H1 (cell line): ENCODE results near the gene KCNQ2. TPM values are rescaled to one million over a fixed set of nuclear protein-coding genes. Genes with fewer than 3 reads are reported as not detected.

ENCODE experiments used
- CTCF ChIA-PET: fragments of 300-600 bp; sonication (Branson Sonifier 250); formaldehyde crosslinking; loops from one replicate; lab custom pipeline; 2021; ENCODE audit not compliant: partially characterized antibody; lab: Charles Lee
- POLR2A ChIA-PET: fragments of 300-600 bp; sonication (Branson Sonifier 250); formaldehyde crosslinking; loops from one replicate; lab custom pipeline; 2021; ENCODE audit warnings: inconsistent platforms; ENCODE audit not compliant: partially characterized antibody; lab: Charles Lee
- DNase-seq, 2 experiments: peaks; one replicate each; pipeline versions ENCODE4 v3.0.0 to v3.0.0-alpha.2; 2010 to 2022; ENCODE audit warnings: low spot score in 2 of 2, low read depth in 1 of 2, mixed read lengths in 1 of 2
- FAIRE-seq: peaks from 2 replicates; lab custom pipeline; 2011; peaks lifted over from hg19 to GRCh38; lab: Jason Lieb, UNC
- H2AFZ ChIP-seq: 2 replicates; pipeline ENCODE4 v1.8.1; 2012; ENCODE audit warnings: low read length, inconsistent platforms
- H2AK5ac ChIP-seq: 2 replicates; pipeline ENCODE4 v1.6.1; 2013; ENCODE audit warnings: low read depth, low read length
- H2BK120ac ChIP-seq: replicated peaks from 2 replicates; pipeline ENCODE3; 2013; ENCODE audit warnings: low read depth, low read length, inconsistent platforms
- H2BK12ac ChIP-seq: 2 replicates; pipeline ENCODE4 v1.6.1; 2013; ENCODE audit warnings: low read depth, low read length
- H2BK15ac ChIP-seq: 2 replicates; pipeline ENCODE4 v1.6.1; 2013; ENCODE audit warnings: low read length
- H2BK20ac ChIP-seq: 2 replicates; pipeline ENCODE4 v1.6.1; 2013; ENCODE audit warnings: low read length
- H2BK5ac ChIP-seq: 2 replicates; pipeline ENCODE4 v1.6.1; 2013; ENCODE audit warnings: low read depth, low read length
- H3K14ac ChIP-seq: 2 replicates; pipeline ENCODE4 v1.6.1; 2013; ENCODE audit warnings: inconsistent platforms; ENCODE audit not compliant: insufficient read length
- H3K18ac ChIP-seq: 2 replicates; pipeline ENCODE4 v1.6.1; 2013; ENCODE audit warnings: low read length; ENCODE audit errors: extremely low read depth
- H3K23ac ChIP-seq: 2 replicates; pipeline ENCODE4 v1.6.1; 2013; ENCODE audit warnings: inconsistent platforms; ENCODE audit not compliant: insufficient read length
- H3K23me2 ChIP-seq: 2 replicates; pipeline ENCODE4 v1.6.1; 2013; ENCODE audit warnings: low read depth, low read length
- H3K27ac ChIP-seq: 2 replicates; pipeline ENCODE4 v1.6.1; 2011; ENCODE audit warnings: low read depth, low read length, inconsistent platforms
- H3K27me3 ChIP-seq, 4 experiments: replicated peaks in 1 of 4; 1 replicate in 1 of 4; 2 replicates in 3 of 4; pipeline versions ENCODE4 v1.6.1 to v1.8.1; 2011 to 2013; ENCODE audit warnings: low read length in 3 of 4, mild to moderate bottlenecking in 3 of 4, inconsistent platforms in 2 of 4, mixed read lengths in 2 of 4, moderate library complexity in 1 of 4; ENCODE audit not compliant: control insufficient read depth in 3 of 4, insufficient read depth in 3 of 4; ENCODE audit errors: extremely low read depth in 1 of 4
- H3K36me3 ChIP-seq, 4 experiments: 2 replicates each; pipeline versions ENCODE4 v1.6.1 to v1.8.1; 2011 to 2013; ENCODE audit warnings: mild to moderate bottlenecking in 4 of 4, low read length in 3 of 4, moderate library complexity in 2 of 4, control low read depth in 1 of 4, inconsistent platforms in 1 of 4; ENCODE audit not compliant: insufficient read depth in 4 of 4, control insufficient read depth in 2 of 4
- H3K4ac ChIP-seq: replicated peaks from 2 replicates; pipeline ENCODE3; 2013; ENCODE audit warnings: low read length, low read depth, mixed read lengths, inconsistent platforms; ENCODE audit not compliant: insufficient read length
- H3K4me1 ChIP-seq, 4 experiments: replicated peaks in 1 of 4; 1 replicate in 1 of 4; 2 replicates in 3 of 4; pipeline versions ENCODE4 v1.6.1 to v1.8.1; 2011 to 2013; ENCODE audit warnings: low read length in 3 of 4, inconsistent platforms in 2 of 4, mixed read lengths in 1 of 4; ENCODE audit not compliant: insufficient read depth in 4 of 4, control insufficient read depth in 3 of 4
- H3K4me2 ChIP-seq, 2 experiments: 2 replicates each; pipeline versions ENCODE4 v1.6.1 to v1.8.1; 2011 to 2013; ENCODE audit warnings: low read depth in 2 of 2, low read length in 2 of 2, control low read depth in 1 of 2, inconsistent platforms in 1 of 2, mild to moderate bottlenecking in 1 of 2; ENCODE audit not compliant: insufficient read depth in 1 of 2
- H3K4me3 ChIP-seq, 4 experiments: fragments of 200-600, 300-600 bp in 1 of 4; sonication (generic), shearing (Covaris generic), sonication (Bioruptor Twin) in 1 of 4; 2 replicates each; pipeline versions ENCODE4 v1.5.1 to v1.8.1; 2011 to 2016; ENCODE audit warnings: low read length in 4 of 4, low read depth in 3 of 4, control low read depth in 2 of 4, inconsistent platforms in 2 of 4, mild to moderate bottlenecking in 2 of 4, mixed read lengths in 1 of 4, moderate library complexity in 1 of 4; ENCODE audit not compliant: insufficient read depth in 2 of 4; ENCODE audit errors: extremely low read depth in 1 of 4
- H3K56ac ChIP-seq: replicated peaks from 2 replicates; pipeline ENCODE3; 2013; ENCODE audit warnings: low read depth, mild to moderate bottlenecking, mixed read lengths, low read length, inconsistent platforms; ENCODE audit not compliant: insufficient read length
- H3K79me1 ChIP-seq: 2 replicates; pipeline ENCODE4 v1.6.1; 2013; ENCODE audit warnings: low read depth, low read length, control low read depth
- H3K79me2 ChIP-seq, 2 experiments: 2 replicates each; pipeline versions ENCODE4 v1.6.1 to v1.8.1; 2012 to 2013; ENCODE audit warnings: low read length in 2 of 2, mild to moderate bottlenecking in 2 of 2, inconsistent platforms in 1 of 2; ENCODE audit not compliant: insufficient read depth in 2 of 2, control insufficient read depth in 1 of 2
- H3K9ac ChIP-seq, 4 experiments: replicated peaks in 1 of 4; 1 replicate in 1 of 4; 2 replicates in 3 of 4; pipeline versions ENCODE4 v1.6.1 to v1.8.1; 2011 to 2013; ENCODE audit warnings: low read depth in 3 of 4, low read length in 3 of 4, control low read depth in 2 of 4, mild to moderate bottlenecking in 2 of 4, moderate library complexity in 2 of 4, inconsistent platforms in 1 of 4; ENCODE audit errors: extremely low read depth in 1 of 4
- H3K9me3 ChIP-seq, 2 experiments: 2 replicates each; pipeline versions ENCODE4 v1.6.1 to v1.8.1; 2012 to 2013; ENCODE audit warnings: mild to moderate bottlenecking in 2 of 2, moderate library complexity in 2 of 2, control low read depth in 1 of 2, inconsistent platforms in 1 of 2, low read depth in 1 of 2, low read length in 1 of 2, mixed read lengths in 1 of 2; ENCODE audit not compliant: insufficient read depth in 2 of 2
- H4K20me1 ChIP-seq, 2 experiments: replicated peaks in 1 of 2; 2 replicates each; pipeline versions ENCODE3 to v1.8.1; 2011 to 2013; ENCODE audit warnings: inconsistent platforms in 2 of 2, low read length in 2 of 2, mild to moderate bottlenecking in 1 of 2; ENCODE audit not compliant: insufficient read depth in 2 of 2, control insufficient read depth in 1 of 2
- H4K5ac ChIP-seq: 2 replicates; pipeline ENCODE4 v1.6.1; 2013; ENCODE audit warnings: low read length, low read depth, mixed read lengths, inconsistent platforms; ENCODE audit not compliant: insufficient read length
- H4K8ac ChIP-seq: 2 replicates; pipeline ENCODE4 v1.8.0; 2013; ENCODE audit warnings: mild to moderate bottlenecking, moderate library complexity, low read length, inconsistent platforms; ENCODE audit not compliant: insufficient read depth; ENCODE audit errors: extremely low read depth
- H4K91ac ChIP-seq: replicated peaks from 2 replicates; pipeline ENCODE3; 2013; ENCODE audit warnings: low read length, mixed read lengths, inconsistent platforms; ENCODE audit not compliant: insufficient read length
- ASH2L ChIP-seq: fragments of 200-600, 300-600 bp; sonication (generic); IDR thresholded peaks from one replicate; pipeline ENCODE4 v1.7.1; 2017; ENCODE audit warnings: low read length
- CBX5 ChIP-seq: fragments of 300-800, 300-1000 bp; sonication (generic); IDR thresholded peaks from 2 replicates; pipeline ENCODE4 v1.7.1; 2016; ENCODE audit warnings: antibody characterized with exemption, low read length, low read depth
- CHD2 ChIP-seq: IDR thresholded peaks from 2 replicates; pipeline ENCODE4 v1.6.1; 2012; ENCODE audit warnings: low read length, improper control_type of control experiment
- CTCF ChIP-seq, 3 experiments: IDR thresholded peaks; 1 replicate in 2 of 3; 2 replicates in 1 of 3; pipeline versions ENCODE4 v1.5.1 to v1.6.1; 2011; ENCODE audit warnings: low read length in 3 of 3, mild to moderate bottlenecking in 3 of 3, inconsistent platforms in 2 of 3, low read depth in 1 of 3, moderate library complexity in 1 of 3; ENCODE audit not compliant: insufficient read depth in 1 of 3; ENCODE audit errors: control extremely low read depth in 1 of 3
- JUND ChIP-seq: IDR thresholded peaks from 2 replicates; pipeline ENCODE4 v1.6.1; 2011; ENCODE audit warnings: mild to moderate bottlenecking, improper control_type of control experiment, low read length
- KDM1A ChIP-seq: fragments of 200-600, 300-600 bp; sonication (generic); IDR thresholded peaks from 2 replicates; pipeline ENCODE4 v1.7.1; 2016; ENCODE audit warnings: mild to moderate bottlenecking, low read length, borderline replicate concordance
- KDM4A ChIP-seq: IDR thresholded peaks from one replicate; pipeline ENCODE4 v1.7.1; 2012; ENCODE audit warnings: low read depth, mild to moderate bottlenecking, moderate library complexity, low read length, inconsistent platforms; ENCODE audit not compliant: severe bottlenecking
- SIN3A ChIP-seq, 2 experiments: IDR thresholded peaks in 1 of 2; conservative IDR thresholded peaks in 1 of 2; 2 replicates each; pipeline ENCODE4 v1.6.1; 2011 to 2012; ENCODE audit warnings: low read length in 2 of 2, improper control_type of control experiment in 1 of 2, low read depth in 1 of 2, mild to moderate bottlenecking in 1 of 2
- SIRT6 ChIP-seq: IDR thresholded peaks from one replicate; pipeline ENCODE4 v1.7.1; 2012; ENCODE audit warnings: low read length, inconsistent platforms
- WGBS, 2 experiments: shearing (Covaris generic) in 1 of 2; methylation state at CpG; one replicate each; pipeline versions ENCODE4 v1.1.6 to v1.1.7; 2013 to 2015; ENCODE audit warnings: low lambda C conversion rate in 2 of 2, mixed read lengths in 2 of 2, inconsistent platforms in 1 of 2, low coverage in 1 of 2, missing lambda C conversion rate in 1 of 2; ENCODE audit not compliant: insufficient replicate concordance in 2 of 2, insufficient coverage in 1 of 2, insufficient read length in 1 of 2; ENCODE audit errors: extremely low coverage in 1 of 2, missing lambda C conversion rate in 1 of 2; 5-methylcytosine and 5-hydroxymethylcytosine counted together
- polyA plus RNA-seq, 7 experiments: library from polyadenylated mRNA; depleted of rRNA in 3 of 7; stranded (reverse) in 5 of 7; unstranded in 2 of 7; fragments of >200 nt in 5 of 7; fragments of 200-250 nt in 2 of 7; gene quantifications; 1 replicate in 5 of 7; 2 replicates in 1 of 7; 4 replicates in 1 of 7; pipeline versions ENCODE4 v1.2.1 to v1.2.3, GENCODE V29; 2011 to 2013; ENCODE audit warnings: missing spikeins in 2 of 7, mixed read lengths in 2 of 7
- total RNA-seq: library from RNA; stranded (reverse); fragmentation: NEBNext Ultra II Directional; extraction: Animal tissue kit (Norgen Biotek cat#: 25700); gene quantifications from 2 replicates; pipeline ENCODE4 v1.2.1, GENCODE V29; 2021

Gene KCNQ2
- total and polyA plus RNA-seq, 2 of the 8 experiments (the other 6 are each of a cell fraction or from before 2014, with no cell fraction given), result 82.6 to 243 TPM

- no peak overlapping the region for H2AK5ac ChIP-seq
- H4K5ac ChIP-seq, result no peak overlapping the region
- H3K79me2 ChIP-seq, result no peaks in the 10 kb centered on the region
- no peaks in the 10 kb centered on the region for H3K23me2 ChIP-seq
- no peak overlapping the region for H2BK20ac ChIP-seq
- H4K20me1 ChIP-seq, result peaks cover 0 to 2% of the 10 kb centered on the region in 2 experiments
- peak overlapping the region; percentile 80; the same call in 1 of the 2 replicates for H2BK12ac ChIP-seq
- WGBS, 2 experiments, result 47% methylated on average over 23 of the region's 28 CpGs; no CpG with 5 or more reads in 1 of the 2 experiments
- ChIA-PET POLR2A (interaction anchor here (0.8 to 1.6 kb wide), 3 partner anchors 10 to 58 kb away, joined by 3 read pairs; no protein-coding TSS in a partner anchor), CTCF (interaction anchor here (0.6 to 2.1 kb wide), 8 partner anchors 11 to 380 kb away, joined by 3 to 14 read pairs (median 4); no protein-coding TSS in a partner anchor)
- H3K4me3 ChIP-seq, result no peak overlapping the region
- H3K4ac ChIP-seq, result no peak overlapping the region
- no peaks in the 10 kb centered on the region for H3K36me3 ChIP-seq
- peak overlapping the region; percentile 66; the same call in 1 of the 2 replicates for H2BK5ac ChIP-seq
- H3K27ac ChIP-seq, result no peak overlapping the region
- H3K23ac ChIP-seq, result no peak overlapping the region
- H3K56ac ChIP-seq, result no peak overlapping the region
- FAIRE-seq, result peak; percentile 13
- H3K27me3 ChIP-seq, result no peaks in the 10 kb centered on the region
- peak overlapping the region; percentile 14 to 43; a peak in 1 of 4 replicates for H3K4me2 ChIP-seq
- peaks cover 0 to 8% of the 10 kb centered on the region in 2 experiments; a peak in 2 of 4 replicates for H3K9me3 ChIP-seq
- H3K14ac ChIP-seq, result no peak overlapping the region
- H2BK15ac ChIP-seq, result no peak overlapping the region
- DNase-seq, result peak in 1 of 2 experiments; percentile 82
- no peak overlapping the region for H3K9ac ChIP-seq
- H2BK120ac ChIP-seq, result no peak overlapping the region
- H3K79me1 ChIP-seq, result no peaks in the 10 kb centered on the region
- peak overlapping the region; percentile 69 for H4K8ac ChIP-seq
- H2AFZ ChIP-seq, result no peak overlapping the region
- peaks cover 0 to 11% (median 8%) of the 10 kb centered on the region in 4 experiments; a peak in 5 of 7 replicates for H3K4me1 ChIP-seq
- peak overlapping the region; percentile 26 for H4K91ac ChIP-seq
- H3K18ac ChIP-seq, result no peak overlapping the region; the same call in 1 of the 2 replicates
- TF ChIP-seq KDM4A, result no peak
- no peak for TF ChIP-seq SIN3A (conservative IDR thresholded peaks at IDR 0.05 in 1 of 2, IDR thresholded peaks at IDR 0.05 in 1 of 2; ENCODE audit: low read depth in 1 of 2, low read length in 2 of 2)
- TF ChIP-seq CTCF (IDR thresholded peaks at IDR 0.05; ENCODE audit: control extremely low read depth in 1 of 3, insufficient read depth in 1 of 3, low read depth in 1 of 3, low read length in 3 of 3), result peak in 1 of 3 experiments; percentile 3; a peak in 1 of 4 replicates
- no peak for TF ChIP-seq KDM1A
- TF ChIP-seq ASH2L, result no peak
- no peak for TF ChIP-seq JUND
- no peak for TF ChIP-seq SIRT6
- TF ChIP-seq CHD2, result no peak
- no peak for TF ChIP-seq CBX5
Observed at GRCh38 chr20:63351811-63352591, 120.5 kb downstream of the KCNQ2 start.
